HepG2 (cell line): Measurements from ENCODE around the gene SLC26A3. TPM values are rescaled to one million over a fixed set of nuclear protein-coding genes. Genes with fewer than 3 reads are reported as not detected.

ENCODE experiments used
- ATAC-seq: fragments of 200-7000 bp; cut with Tn5 transposase; 3 replicates; pipeline ENCODE4 v1.9.1; 2020; ENCODE audit warnings: mild to moderate bottlenecking, moderate library complexity
- BruUV-seq: library from RNA; stranded (reverse); fragments of 400-500 nt; replicated peaks from 2 replicates; lab custom pipeline; 2021; lab: Mats Ljungman, UMichigan
- CTCF ChIA-PET: fragments of 300-600 bp; formaldehyde crosslinking; extraction: SDS; loops from one replicate; lab custom pipeline; 2021; ENCODE audit warnings: low total read pairs, inconsistent platforms, low intra/inter-chr PET ratio; lab: Yijun Ruan, JAX
- POLR2A ChIA-PET: fragments of 350-600 bp; sonication (Branson Sonifier 250); formaldehyde crosslinking; loops from one replicate; lab custom pipeline; 2020; ENCODE audit warnings: antibody characterized with exemption, inconsistent platforms; lab: Yijun Ruan, JAX
- DNase-seq: peaks from one replicate; pipeline ENCODE4 v3.0.0-alpha.2; 2015; ENCODE audit warnings: low spot score
- FAIRE-seq: peaks from 3 replicates; lab custom pipeline; 2011; peaks lifted over from hg19 to GRCh38; lab: Jason Lieb, UNC
- H2AFZ ChIP-seq: one replicate; pipeline ENCODE4 v1.6.1; 2011; ENCODE audit warnings: low read length, inconsistent platforms
- H3K27ac ChIP-seq: fragments of 300-600 bp; 3 replicates; pipeline ENCODE4 v1.8.0; 2011; ENCODE audit warnings: mixed run types, mild to moderate bottlenecking, mixed read lengths, low read length, inconsistent platforms; ENCODE audit not compliant: insufficient read depth; ENCODE audit errors: extremely low read length
- H3K27me3 ChIP-seq, 2 experiments: fragments of 200-600 bp in 1 of 2; 2 replicates in 1 of 2; 3 replicates in 1 of 2; pipeline versions ENCODE4 v1.6.0 to v1.8.0; 2011; ENCODE audit warnings: low read length in 2 of 2, mild to moderate bottlenecking in 2 of 2, moderate library complexity in 2 of 2, inconsistent platforms in 1 of 2; ENCODE audit not compliant: insufficient read depth in 2 of 2, control insufficient read depth in 1 of 2
- H3K36me3 ChIP-seq, 2 experiments: fragments of 200-600 bp in 1 of 2; replicated peaks in 1 of 2; 2 replicates in 1 of 2; 3 replicates in 1 of 2; pipeline versions ENCODE4 v1.5.1 to v1.8.0; 2011; ENCODE audit warnings: low read length in 2 of 2, inconsistent platforms in 1 of 2; ENCODE audit not compliant: insufficient read depth in 2 of 2, control insufficient read depth in 1 of 2
- H3K4me1 ChIP-seq: 2 replicates; pipeline ENCODE4 v1.5.1; 2012; ENCODE audit warnings: low read length, inconsistent platforms; ENCODE audit not compliant: insufficient read depth
- H3K4me2 ChIP-seq: 2 replicates; pipeline ENCODE4 v1.6.0; 2011; ENCODE audit warnings: low read depth, low read length, inconsistent platforms
- H3K4me3 ChIP-seq, 3 experiments: fragments of 200-600 bp in 1 of 3; sonication (generic), shearing (Covaris generic) in 1 of 3; replicated peaks in 1 of 3; 2 replicates each; pipeline ENCODE4 v1.5.1; 2011 to 2016; ENCODE audit warnings: low read length in 3 of 3, inconsistent platforms in 2 of 3, low read depth in 2 of 3, mild to moderate bottlenecking in 2 of 3, control low read depth in 1 of 3, mixed read lengths in 1 of 3; ENCODE audit not compliant: insufficient read depth in 1 of 3
- H3K79me2 ChIP-seq: one replicate; pipeline ENCODE4 v1.6.1; 2011; ENCODE audit warnings: low read length, inconsistent platforms; ENCODE audit not compliant: insufficient read depth
- H3K9ac ChIP-seq: 2 replicates; pipeline ENCODE4 v1.6.0; 2011; ENCODE audit warnings: mild to moderate bottlenecking, low read depth, low read length, inconsistent platforms; ENCODE audit not compliant: insufficient read depth
- H3K9me3 ChIP-seq: 2 replicates; pipeline ENCODE4 v1.5.1; 2012; ENCODE audit warnings: mild to moderate bottlenecking, low read length
- H4K20me1 ChIP-seq: 2 replicates; pipeline ENCODE4 v1.6.0; 2011; ENCODE audit warnings: inconsistent platforms, mild to moderate bottlenecking, low read length, moderate library complexity; ENCODE audit not compliant: insufficient read depth
- AFF4 ChIP-seq: sonication (generic); formaldehyde crosslinking; IDR thresholded peaks from 2 replicates; pipeline ENCODE4 v1.4.0; 2020; ENCODE audit warnings: missing genetic modification reagents
- CTCF ChIP-seq: sonication (generic); formaldehyde crosslinking; IDR thresholded peaks from 2 replicates; pipeline ENCODE4 v1.5.0; 2020; ENCODE audit warnings: mild to moderate bottlenecking, missing genetic modification reagents, moderate library complexity
- JUNB ChIP-seq: sonication (generic); formaldehyde crosslinking; IDR thresholded peaks from 2 replicates; pipeline ENCODE4 v1.8.0; 2022; ENCODE audit warnings: missing genetic modification reagents, mild to moderate bottlenecking, borderline replicate concordance
- MAFG ChIP-seq: sonication (generic); formaldehyde crosslinking; IDR thresholded peaks from 2 replicates; pipeline ENCODE4 v1.5.1; 2020; ENCODE audit warnings: mild to moderate bottlenecking, missing genetic modification reagents
- NFATC3 ChIP-seq: sonication (generic); formaldehyde crosslinking; IDR thresholded peaks from 2 replicates; pipeline ENCODE4 v1.5.1; 2020; ENCODE audit warnings: mild to moderate bottlenecking, missing genetic modification reagents
- RAD21 ChIP-seq: fragments of 450-650 bp; formaldehyde crosslinking; IDR thresholded peaks from 2 replicates; pipeline ENCODE4 v1.5.0; 2020; ENCODE audit warnings: mild to moderate bottlenecking
- SMAD1 ChIP-seq: sonication (generic); formaldehyde crosslinking; IDR thresholded peaks from 2 replicates; pipeline ENCODE4 v1.4.0; 2020; ENCODE audit warnings: missing genetic modification reagents, low read depth, mild to moderate bottlenecking, borderline replicate concordance
- ZNF260 ChIP-seq: sonication (generic); formaldehyde crosslinking; IDR thresholded peaks from 2 replicates; pipeline ENCODE4 v1.4.0; 2020; ENCODE audit warnings: missing genetic modification reagents, low read depth, mild to moderate bottlenecking, borderline replicate concordance
- ZNF549 ChIP-seq: sonication (generic); formaldehyde crosslinking; IDR thresholded peaks from 2 replicates; pipeline ENCODE4 v1.5.0; 2020; ENCODE audit warnings: missing genetic modification reagents
- ZNF841 ChIP-seq: sonication (generic); formaldehyde crosslinking; IDR thresholded peaks from 2 replicates; pipeline ENCODE4 v1.8.1; 2023; ENCODE audit warnings: missing genetic modification reagents, borderline replicate concordance
- WGBS: methylation state at CpG from one replicate; pipeline ENCODE4 v1.1.6; 2017; ENCODE audit warnings: low lambda C conversion rate; 5-methylcytosine and 5-hydroxymethylcytosine counted together
- in situ Hi-C: cut with HindIII; loops from 2 replicates; pipeline ENCODE4 v1.10.0; 2017; ENCODE audit warnings: low pct_unique_long_range_greater_than_20kb; ENCODE audit not compliant: extremely low pct_ligation_motif_present
- intact Hi-C: fragments of 100-400 bp; cut with micrococcal nuclease; formaldehyde crosslinking; loops from one replicate; pipeline ENCODE4 v1.10.0; 2022; ENCODE audit not compliant: unreplicated experiment
- polyA plus RNA-seq, 8 experiments: library from polyadenylated mRNA; depleted of rRNA in 3 of 8; stranded (reverse) in 7 of 8; unstranded in 1 of 8; fragments of >200 nt; fragmentation: Illumina TruSeq in 4 of 8; extraction: Trizol in 4 of 8; gene quantifications; 2 replicates each; pipeline versions ENCODE4 v1.2.1 to v1.2.3, GENCODE V29; 2011 to 2016; ENCODE audit warnings: low read depth in 4 of 8, missing spikeins in 1 of 8, mixed read lengths in 1 of 8; ENCODE audit not compliant: insufficient read depth in 1 of 8
- total RNA-seq, 5 experiments: library from RNA; depleted of rRNA; stranded (reverse); fragments of >200 nt; fragmentation: Illumina TruSeq; extraction: Trizol; gene quantifications; 2 replicates each; pipeline ENCODE4 v1.2.3, GENCODE V29; 2016; ENCODE audit warnings: low read depth in 1 of 5

SLC26A3 gene
- total and polyA plus RNA-seq, 2 of the 13 experiments (the other 11 are each of a cell fraction or from before 2014, with no cell fraction given): 0.11 to 0.30 TPM

- TF ChIP-seq AFF4 (CRISPR knock-in tag) (no peak), MAFG (no peak), JUNB (CRISPR knock-in tag) (no peak), ZNF841 (CRISPR knock-in tag) (no peak), ZNF549 (CRISPR knock-in tag) (no peak)
- TF ChIP-seq, all 625 proteins: peak for 0
Observed at GRCh38 chr7:107810626-107811025, 7.6 kb upstream of the SLC26A3 start (continued).

DNA sequence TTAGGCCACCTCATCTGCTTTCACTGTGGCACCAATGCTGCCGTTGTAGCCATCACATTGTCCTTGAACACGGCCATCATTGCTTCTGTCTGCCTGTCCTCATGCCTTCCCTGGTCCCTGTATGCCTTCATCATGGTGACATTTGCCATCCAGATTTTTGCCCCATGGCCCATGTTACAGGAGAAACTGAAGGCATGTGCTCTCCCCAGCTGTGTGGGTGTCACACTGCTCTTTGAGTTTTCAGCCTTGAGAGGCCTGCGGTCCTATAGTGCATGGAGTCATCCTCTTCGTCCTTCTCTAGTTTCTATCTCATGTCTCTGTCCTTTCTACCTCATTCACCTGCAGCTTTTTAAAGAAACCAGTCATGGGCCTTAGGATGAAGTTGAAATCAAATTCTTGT is 6.2 kb upstream of the SLC26A3 start:
- H3K9ac ChIP-seq: no peak overlapping the region
- H3K79me2 ChIP-seq: no peaks in the 10 kb centered on the region
- no peak overlapping the region for H3K27ac ChIP-seq
- no peak for DNase-seq
- ChIA-PET POLR2A (no interaction called here), CTCF (no interaction called here)
- intact Hi-C loops: no loop called here
- no peaks in the 10 kb centered on the region for H3K4me1 ChIP-seq
- no peak overlapping the region; the same call in 1 of the 2 replicates for H3K4me2 ChIP-seq
- no TSS peak for BruUV-seq
- no peaks in the 10 kb centered on the region for H3K36me3 ChIP-seq
- in situ Hi-C loops: no loop called here
- 41% methylated on average over 4 of the region's 4 CpGs for WGBS
- H3K27me3 ChIP-seq: no peaks in the 10 kb centered on the region
- no peaks in the 10 kb centered on the region for H3K9me3 ChIP-seq
- TF ChIP-seq CTCF (CRISPR knock-in tag): no peak
- TF ChIP-seq RAD21: no peak
- no peak for TF ChIP-seq NFATC3 (CRISPR knock-in tag)
- TF ChIP-seq ZNF260 (CRISPR knock-in tag): no peak
- no peak for TF ChIP-seq SMAD1 (CRISPR knock-in tag)
- no peak for ATAC-seq
- no peak overlapping the region for H3K4me3 ChIP-seq
- H4K20me1 ChIP-seq: no peaks in the 10 kb centered on the region
- H2AFZ ChIP-seq: no peak overlapping the region
- FAIRE-seq: no peak
